NB4 (cell line): ENCODE data around the gene AP1G1.

Source experiments
- DNase-seq: peaks from one replicate; pipeline ENCODE4 v3.0.0; 2010; ENCODE audit warnings: low read depth
- H3K4me3 ChIP-seq: one replicate; pipeline ENCODE4 v1.5.1; 2011; ENCODE audit warnings: mild to moderate bottlenecking, low read depth, low read length, moderate library complexity
- CTCF ChIP-seq: IDR thresholded peaks from one replicate; pipeline ENCODE4 v1.5.1; 2012; ENCODE audit warnings: low read depth, low read length
- MAX ChIP-seq: IDR thresholded peaks from 2 replicates; pipeline ENCODE4 v1.6.1; 2011; ENCODE audit warnings: low read depth, low read length
- MYC ChIP-seq: IDR thresholded peaks from 2 replicates; pipeline ENCODE4 v1.6.1; 2011; ENCODE audit warnings: low read depth, low read length
- POLR2A ChIP-seq: IDR thresholded peaks from 2 replicates; pipeline ENCODE4 v1.6.1; 2011; ENCODE audit warnings: mild to moderate bottlenecking; ENCODE audit not compliant: insufficient read length; ENCODE audit errors: extremely low read depth

The AP1G1 gene

GRCh38 chr16:71771571-71771970, 37.1 kb downstream of the AP1G1 start:
- no peak overlapping the region for H3K4me3 ChIP-seq
- no peak for TF ChIP-seq CTCF
- no peak for TF ChIP-seq MYC
- no peak for TF ChIP-seq POLR2A
- no peak for TF ChIP-seq MAX
- DNase-seq = no peak

- TF ChIP-seq MYC = no peak
- TF ChIP-seq MAX = no peak
- TF ChIP-seq POLR2A = no peak
- no peak overlapping the region for H3K4me3 ChIP-seq
- no peak for DNase-seq
These were observed 39.4 kb downstream of the AP1G1 start for GRCh38 chr16:71769222-71769621.

GRCh38 chr16:71767060-71767900, 41.4 kb downstream of the AP1G1 start:
- H3K4me3 ChIP-seq = no peak overlapping the region
- TF ChIP-seq CTCF (no peak), MAX (no peak), MYC (no peak), POLR2A (no peak)
- no peak for DNase-seq

GRCh38 chr16:71762186-71762585, 46.4 kb downstream of the AP1G1 start:
- DNase-seq = no peak
- TF ChIP-seq CTCF (no peak), MYC (no peak)
- H3K4me3 ChIP-seq = no peak overlapping the region

- no peak overlapping the region for H3K4me3 ChIP-seq
- DNase-seq = no peak
- no peak for TF ChIP-seq MYC
These were observed 47.5 kb downstream of the AP1G1 start for GRCh38 chr16:71761097-71761496.

GRCh38 chr16:71758293-71758760, 50.3 kb downstream of the AP1G1 start:
- no peak for DNase-seq
- TF ChIP-seq MAX = no peak
- no peak for TF ChIP-seq POLR2A
- TF ChIP-seq MYC = no peak
- TF ChIP-seq CTCF = no peak

GRCh38 chr16:71754652-71755051, 54.0 kb downstream of the AP1G1 start:
- H3K4me3 ChIP-seq = no peak overlapping the region

More at GRCh38 chr16:71758293-71758760, 50.3 kb downstream of the AP1G1 start:
- H3K4me3 ChIP-seq = no peak overlapping the region

More at GRCh38 chr16:71754652-71755051, 54.0 kb downstream of the AP1G1 start:
- DNase-seq = no peak
- no peak for TF ChIP-seq POLR2A
- no peak for TF ChIP-seq MYC
- no peak for TF ChIP-seq MAX
- no peak for TF ChIP-seq CTCF
